Lower lobe of right lung (tissue), 2 donors: ENCODE results near the gene C14orf180. TPM values are rescaled to one million over a fixed set of nuclear protein-coding genes. Genes with fewer than 3 reads are reported as not detected.

Source experiments
- ATAC-seq, 2 donors: fragments of 200-7000 bp; cut with Tn5 transposase; one replicate each; pipeline ENCODE4 v1.9.1; 2020 to 2022; ENCODE audit warnings: mild to moderate bottlenecking in 2 of 2, moderate library complexity in 2 of 2
- DNase-seq: peaks from one replicate; pipeline ENCODE4 v3.0.0-alpha.2; 2020
- H3K27ac ChIP-seq: fragments of 200-600 bp; one replicate; pipeline ENCODE4 v1.8.0; 2022
- H3K27me3 ChIP-seq: fragments of 200-600 bp; one replicate; pipeline ENCODE4 v1.8.0; 2022; ENCODE audit warnings: low read depth
- H3K36me3 ChIP-seq: fragments of 200-600 bp; one replicate; pipeline ENCODE4 v1.8.0; 2022; ENCODE audit warnings: mild to moderate bottlenecking
- H3K4me1 ChIP-seq: fragments of 200-600 bp; one replicate; pipeline ENCODE4 v1.8.0; 2022
- H3K4me3 ChIP-seq: fragments of 200-600 bp; one replicate; pipeline ENCODE4 v1.8.0; 2022; ENCODE audit warnings: mild to moderate bottlenecking
- H3K9me3 ChIP-seq: fragments of 200-600 bp; one replicate; pipeline ENCODE4 v1.8.0; 2022
- CTCF ChIP-seq: fragments of 200-600 bp; IDR thresholded peaks from one replicate; pipeline ENCODE4 v1.8.0; 2022; ENCODE audit warnings: antibody characterized with exemption, mild to moderate bottlenecking
- intact Hi-C: fragments of 100-400 bp; cut with DNase I; formaldehyde crosslinking; loops from one replicate; pipeline ENCODE4 v1.11.0; 2022
- total RNA-seq: library from RNA; stranded (reverse); fragmentation: NEBNext Ultra II Directional; extraction: Animal tissue kit (Norgen Biotek cat#: 25700); gene quantifications from one replicate; pipeline ENCODE4 v1.2.1, GENCODE V29; 2021
- donor health status: DM: no; HTN: yes; CAD: no; lungs with severe emphysema.

The C14orf180 gene
- total RNA-seq, 1 donor from 2014 or later, result 0.18 TPM

- no peak for DNase-seq
- intact Hi-C loops, result no loop called here
- H3K4me3 ChIP-seq, result no peak overlapping the region
- H3K9me3 ChIP-seq, result no peaks in the 10 kb centered on the region
- peaks cover 23% of the 10 kb centered on the region for H3K27me3 ChIP-seq
- TF ChIP-seq CTCF, result no peak
- H3K36me3 ChIP-seq, result no peaks in the 10 kb centered on the region
- no peak overlapping the region for H3K27ac ChIP-seq
- no peak for ATAC-seq
- no peaks in the 10 kb centered on the region for H3K4me1 ChIP-seq
Observed at GRCh38 chr14:104595911-104596450, 16.4 kb downstream of the C14orf180 start.

GRCh38 chr14:104596451-104596918 lies 16.9 kb downstream of the C14orf180 start:
- TF ChIP-seq CTCF, result no peak
- H3K36me3 ChIP-seq, result no peaks in the 10 kb centered on the region
- H3K27ac ChIP-seq, result no peak overlapping the region
- ATAC-seq (peak in 1 of 2 donors; percentile 7), DNase-seq (no peak)
- H3K9me3 ChIP-seq, result no peaks in the 10 kb centered on the region
- peaks cover 28% of the 10 kb centered on the region for H3K27me3 ChIP-seq
- no peaks in the 10 kb centered on the region for H3K4me1 ChIP-seq
- no peak overlapping the region for H3K4me3 ChIP-seq
- intact Hi-C loops, result no loop called here

GRCh38 chr14:104596927-104597351 lies 17.4 kb downstream of the C14orf180 start:
- Histone ChIP-seq H3K27me3 (peaks cover 33% of the 10 kb centered on the region), H3K4me1 (no peaks in the 10 kb centered on the region), H3K4me3 (no peak overlapping the region), H3K9me3 (no peaks in the 10 kb centered on the region), H3K27ac (no peak overlapping the region), H3K36me3 (no peaks in the 10 kb centered on the region)
- no peak for TF ChIP-seq CTCF
- DNase-seq (peak; percentile 40), ATAC-seq (no peak)
- intact Hi-C loops, result no loop called here

GRCh38 chr14:104597576-104597975 lies 18.0 kb downstream of the C14orf180 start:
- TF ChIP-seq CTCF, result no peak
- no peak for DNase-seq
- intact Hi-C loops, result no loop called here
- Histone ChIP-seq H3K4me1 (no peaks in the 10 kb centered on the region), H3K27me3 (peaks cover 39% of the 10 kb centered on the region), H3K4me3 (no peak overlapping the region), H3K36me3 (no peaks in the 10 kb centered on the region), H3K27ac (no peak overlapping the region), H3K9me3 (no peaks in the 10 kb centered on the region)
- no peak for ATAC-seq

GRCh38 chr14:104598039-104598909 lies 18.7 kb downstream of the C14orf180 start:
- Histone ChIP-seq H3K4me3 (no peak overlapping the region), H3K36me3 (no peaks in the 10 kb centered on the region), H3K27ac (no peak overlapping the region), H3K9me3 (no peaks in the 10 kb centered on the region), H3K27me3 (peaks cover 46% of the 10 kb centered on the region), H3K4me1 (no peaks in the 10 kb centered on the region)
- ATAC-seq (no peak), DNase-seq (peak; percentile 40)
- intact Hi-C loops, result no loop called here
- TF ChIP-seq CTCF, result no peak
